SKM-1 (cell line): ENCODE measurements around the gene TDRD9.
"Not testable (repeated sequence)": the region's sequence is repeated elsewhere in the genome, so short reads cannot be mapped to it uniquely, and the experiment has no call there.

Source experiments
- DNase-seq: peaks from one replicate; lab custom pipeline; 2025; ENCODE audit not compliant: unreplicated experiment; lab: John Stamatoyannopoulos, UW

Gene TDRD9

DNA sequence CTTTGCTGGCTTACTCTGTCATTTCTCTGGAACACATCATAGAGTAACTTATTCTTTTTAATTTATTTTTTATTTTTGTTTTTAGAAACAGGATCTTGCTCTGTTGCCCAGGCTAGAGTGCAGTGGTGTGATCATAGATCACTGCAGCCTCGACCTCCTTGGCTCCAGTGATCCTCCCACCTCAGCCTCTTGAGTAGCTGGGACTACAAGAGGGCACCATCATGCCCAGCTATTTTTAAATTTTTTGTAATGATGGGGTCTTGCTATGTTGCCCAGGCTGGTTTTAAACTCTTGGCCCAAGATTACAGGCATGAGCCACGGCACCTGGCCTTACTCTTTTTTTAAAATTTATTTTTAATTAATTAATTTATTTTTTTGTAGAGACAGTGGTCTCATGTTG is 46.3 kb downstream of the TDRD9 start:
- no peak for DNase-seq

DNA sequence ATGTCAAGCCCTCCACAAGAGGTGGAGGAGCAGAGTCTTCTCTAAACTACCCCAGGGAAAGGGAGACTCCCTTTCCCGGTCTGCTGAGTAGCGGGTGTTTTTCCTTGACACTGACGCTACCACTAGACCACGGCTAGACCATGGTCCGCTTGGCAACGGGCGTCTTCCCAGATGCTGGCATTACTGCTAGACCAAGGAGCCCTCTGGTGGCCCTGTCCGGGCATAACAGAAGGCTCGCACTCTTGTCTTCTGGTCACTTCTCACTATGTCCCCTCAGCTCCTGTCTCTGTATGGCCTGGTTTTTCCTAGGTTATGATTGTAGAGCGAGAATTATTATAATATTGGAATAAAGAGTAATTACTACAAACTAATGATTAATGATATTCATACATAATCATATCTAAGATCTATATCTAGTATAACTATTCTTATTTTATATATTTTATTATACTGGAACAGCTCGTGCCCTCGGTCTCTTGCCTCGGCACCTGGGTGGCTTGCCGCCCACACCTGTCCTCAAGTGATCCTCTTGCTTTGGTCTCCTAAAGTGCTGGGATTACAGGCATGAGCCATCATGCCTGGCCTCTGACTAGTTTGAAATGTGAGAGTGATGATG is 52.5 kb downstream of the TDRD9 start:
- DNase-seq, result not testable (repeated sequence)

DNA sequence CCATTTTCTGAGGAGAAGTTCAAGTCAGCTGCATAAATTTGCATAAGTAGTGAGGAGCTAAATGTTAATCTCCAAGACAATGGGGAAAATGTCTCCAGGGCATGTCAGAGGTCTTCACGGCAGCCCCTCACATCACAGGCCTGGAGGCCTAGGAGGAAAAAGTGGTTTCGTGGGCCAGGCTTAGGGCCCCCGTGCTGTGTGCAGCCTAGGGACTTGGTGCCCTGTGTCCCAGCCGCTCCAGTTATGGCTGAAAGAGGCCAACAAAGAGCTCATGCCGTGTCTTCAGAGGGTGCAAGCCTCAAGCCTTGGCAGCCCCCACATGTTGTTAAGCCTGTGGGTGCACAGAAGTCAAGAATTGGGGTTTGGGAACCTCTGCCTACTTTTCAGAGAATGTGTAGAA is 55.9 kb downstream of the TDRD9 start:
- DNase-seq, result no peak

DNA sequence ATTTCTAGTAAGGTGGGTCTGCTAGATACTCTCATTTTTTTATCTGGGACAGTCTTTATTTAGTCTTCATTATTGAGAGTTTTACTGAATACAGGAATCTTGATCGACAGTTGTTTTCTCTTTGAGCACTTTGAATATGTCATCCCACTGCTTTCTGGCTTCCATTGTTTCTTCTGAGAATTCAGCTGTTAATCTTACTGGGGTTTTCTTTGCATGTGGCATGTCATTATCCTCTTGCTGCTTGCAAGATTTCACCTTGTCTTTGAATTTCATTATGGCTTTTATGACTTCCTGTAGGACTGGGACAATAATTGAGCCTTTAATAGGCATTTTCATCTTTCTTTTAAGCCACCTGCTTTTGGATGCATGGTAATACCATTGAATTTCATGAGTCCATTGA is 60.8 kb downstream of the TDRD9 start:
- DNase-seq, result no peak

DNA sequence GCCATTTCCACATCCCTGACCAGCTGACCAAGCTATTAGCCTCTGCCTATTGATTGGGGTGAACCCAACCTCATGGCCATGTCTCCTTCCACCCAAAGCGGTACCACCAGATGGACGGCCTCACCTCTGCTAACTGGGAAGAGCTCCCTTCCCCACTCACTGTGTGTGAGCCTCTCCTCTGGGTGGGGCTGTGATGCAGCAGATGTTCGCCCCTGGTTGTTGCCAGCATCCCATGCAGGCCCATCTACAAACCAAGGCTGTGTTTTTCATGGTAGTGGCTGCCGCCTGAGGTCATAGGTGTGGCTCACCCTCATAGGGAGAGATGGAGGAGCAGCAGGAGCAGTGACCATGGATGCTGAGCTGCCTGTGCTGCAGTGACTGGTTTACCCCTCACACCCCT is 61.7 kb downstream of the TDRD9 start:
- DNase-seq, result no peak

DNA sequence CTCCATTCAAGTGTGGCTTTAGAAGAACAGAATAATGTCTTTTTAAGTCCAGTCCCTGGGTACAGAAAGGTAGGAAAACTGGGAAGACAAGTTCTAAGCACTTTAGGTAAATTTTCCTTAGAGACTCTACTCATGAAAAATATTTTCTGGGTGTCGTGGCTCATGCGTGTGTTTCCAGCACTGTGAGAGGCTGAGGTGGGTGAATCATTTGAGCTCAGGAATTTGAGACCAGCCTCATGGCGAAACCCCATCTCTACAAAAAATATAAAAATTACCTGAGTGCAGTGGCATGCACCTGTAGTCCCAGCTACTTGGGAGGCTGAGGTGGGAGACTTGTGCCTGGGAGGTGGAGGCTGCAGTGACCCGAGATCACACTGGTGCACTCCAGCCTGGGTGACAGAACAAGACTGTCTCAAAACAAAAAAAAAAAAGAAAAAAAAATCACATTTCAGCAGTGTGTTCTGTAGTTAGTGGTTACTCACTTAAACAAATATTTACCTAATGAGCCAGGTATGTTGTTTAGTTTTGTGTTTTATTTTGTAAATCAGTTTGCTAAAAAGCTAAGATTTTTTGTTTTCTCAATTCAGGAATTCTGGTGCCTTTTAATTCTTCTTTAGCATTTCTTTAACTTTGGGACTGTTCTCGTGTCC is 66.4 kb downstream of the TDRD9 start:
- DNase-seq, result no peak

DNA sequence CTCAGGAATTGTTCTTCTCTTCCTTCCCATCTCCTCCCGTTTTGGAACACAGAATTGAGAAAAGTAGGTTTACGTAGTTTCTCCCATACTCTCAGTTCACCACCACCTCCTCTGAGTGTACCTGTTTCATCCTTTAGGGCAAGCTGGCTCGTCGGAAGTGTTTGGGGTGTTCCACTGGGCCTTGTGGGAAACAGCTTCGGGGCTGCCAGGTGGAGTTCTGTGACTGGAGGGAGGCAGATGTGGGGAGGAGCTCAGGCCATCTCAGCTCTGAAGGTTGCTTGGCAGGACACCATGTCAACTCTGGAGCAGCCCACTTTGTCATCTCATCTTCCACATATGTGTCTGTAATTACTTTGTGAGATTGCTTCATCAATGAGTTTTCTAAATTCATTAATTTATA is 67.6 kb downstream of the TDRD9 start:
- no peak for DNase-seq

DNA sequence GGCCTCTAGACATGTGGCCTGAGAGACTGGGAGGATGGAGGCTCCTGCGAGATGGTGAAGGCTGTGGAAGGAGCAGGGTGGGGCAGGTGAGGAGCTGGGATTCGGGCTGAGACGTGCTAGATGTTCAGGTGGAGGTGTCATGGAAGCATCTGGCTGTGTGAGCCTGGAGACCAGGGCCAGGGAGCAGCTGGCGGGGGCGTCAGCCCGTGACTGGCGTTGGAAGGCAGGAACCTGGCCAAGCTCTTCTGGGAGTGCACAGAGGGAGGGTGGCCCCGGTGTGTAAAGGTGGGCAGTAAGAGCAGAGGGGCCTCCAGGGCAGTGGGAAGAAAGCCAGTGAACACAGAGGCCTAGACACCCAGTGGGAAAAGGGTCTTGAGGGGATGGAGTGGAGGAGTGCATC is 69.1 kb downstream of the TDRD9 start:
- no peak for DNase-seq

DNA sequence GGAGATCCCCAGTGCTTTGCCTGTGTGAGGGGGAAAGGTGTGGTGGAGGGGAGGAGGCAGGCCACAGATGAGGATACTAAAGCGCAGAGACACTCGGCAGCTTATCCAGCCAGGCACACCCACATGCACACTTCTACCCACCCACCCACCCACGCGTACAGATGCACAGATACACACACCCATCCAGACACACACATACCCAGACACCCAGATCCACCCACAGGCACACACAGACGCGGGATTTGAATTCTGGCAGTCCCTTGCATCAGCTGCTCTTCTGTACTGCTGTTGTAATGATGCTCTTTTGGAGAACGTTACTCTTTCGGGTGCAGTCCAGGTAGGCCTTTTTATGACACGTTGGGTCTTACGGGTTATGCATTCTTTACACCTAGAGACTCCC is 69.8 kb downstream of the TDRD9 start:
- no peak for DNase-seq

DNA sequence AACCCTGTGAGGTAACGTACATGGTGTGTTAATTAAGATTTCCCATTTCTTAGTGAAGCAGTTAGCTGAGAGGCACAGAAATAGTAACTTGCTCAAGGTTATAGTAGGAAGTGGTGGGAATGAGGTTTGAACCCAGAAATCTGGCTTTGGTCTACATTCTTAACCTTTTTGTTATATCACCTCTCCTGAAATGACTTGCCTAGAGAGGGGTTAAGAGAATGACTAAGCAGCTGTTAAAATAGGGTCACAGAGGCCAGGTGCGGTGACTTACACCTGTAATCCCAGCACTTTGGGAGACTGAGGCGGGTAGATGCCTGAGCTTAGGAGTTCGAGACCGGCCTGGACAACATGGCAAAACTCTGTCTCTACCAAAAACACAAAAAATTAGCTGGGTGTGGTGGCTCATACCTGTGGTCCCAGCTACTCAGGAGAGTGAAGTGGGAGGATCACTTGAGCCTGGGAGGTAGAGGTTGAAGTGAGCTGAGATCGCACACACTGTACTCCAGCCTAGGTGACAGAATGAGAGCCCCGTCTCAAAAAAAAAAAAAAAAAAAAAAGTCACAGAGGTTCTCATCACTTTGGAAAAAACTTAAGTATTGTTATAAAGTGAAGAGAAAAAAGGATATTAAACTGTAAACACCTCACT is 71.7 kb downstream of the TDRD9 start:
- DNase-seq, result no peak

DNA sequence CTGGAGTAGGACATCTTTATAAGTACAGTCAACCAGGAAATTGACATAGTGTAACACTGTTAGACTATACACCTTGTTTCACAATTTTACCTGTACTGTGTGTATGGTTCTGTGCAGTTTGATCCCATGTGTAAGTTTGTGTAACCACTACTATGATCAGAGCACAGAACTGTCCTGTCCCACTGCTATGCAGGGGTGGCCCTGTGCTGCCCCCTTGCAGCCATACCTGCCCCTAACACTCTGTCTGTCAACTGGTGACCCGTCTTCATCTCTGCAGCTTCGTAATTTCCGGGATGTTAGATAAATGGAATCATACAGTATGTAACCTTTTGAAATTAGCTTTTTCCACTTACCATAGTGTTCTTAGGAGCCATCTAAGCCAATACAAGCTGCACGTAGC is 72.7 kb downstream of the TDRD9 start:
- no peak for DNase-seq

DNA sequence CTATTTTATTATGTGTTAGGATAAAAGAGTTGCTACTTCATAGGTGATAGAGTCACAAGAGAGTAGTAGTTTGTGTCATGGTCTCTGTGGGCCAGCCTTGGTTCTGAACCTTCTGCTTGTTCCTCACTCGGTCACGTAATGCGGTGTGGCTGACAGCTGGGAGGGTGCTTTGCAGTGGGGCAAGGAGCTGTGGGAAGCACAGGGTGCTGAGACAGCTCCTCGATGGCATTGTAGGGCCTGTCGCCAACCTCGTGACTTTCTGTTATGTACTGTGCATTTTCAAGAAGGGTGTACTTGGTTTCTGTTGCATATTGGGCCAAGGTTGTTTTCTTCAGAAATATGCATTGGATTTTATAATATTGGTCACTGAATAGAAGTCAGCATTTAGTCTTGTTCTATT is 75.4 kb downstream of the TDRD9 start:
- DNase-seq, result no peak

DNA sequence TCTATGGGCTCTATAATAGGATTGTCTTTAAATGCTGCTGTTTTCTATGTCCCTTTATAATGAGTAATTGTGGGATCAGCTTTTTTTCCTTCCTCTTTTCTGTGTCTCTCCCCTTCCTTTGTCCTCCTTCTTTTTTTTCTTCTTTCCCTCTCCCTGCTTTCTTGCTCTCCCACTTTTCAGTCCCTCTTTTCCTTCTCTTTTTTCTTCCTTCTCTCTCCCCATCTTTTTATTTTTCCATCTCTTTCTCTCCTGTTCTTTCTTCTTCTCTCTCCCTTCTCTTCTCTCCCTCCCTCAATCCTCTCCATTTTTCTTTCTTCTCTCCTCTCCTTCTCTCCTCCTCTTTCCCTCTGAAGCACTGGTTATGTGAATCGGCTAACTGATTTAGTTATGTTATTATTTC is 76.6 kb downstream of the TDRD9 start:
- DNase-seq, result no peak

DNA sequence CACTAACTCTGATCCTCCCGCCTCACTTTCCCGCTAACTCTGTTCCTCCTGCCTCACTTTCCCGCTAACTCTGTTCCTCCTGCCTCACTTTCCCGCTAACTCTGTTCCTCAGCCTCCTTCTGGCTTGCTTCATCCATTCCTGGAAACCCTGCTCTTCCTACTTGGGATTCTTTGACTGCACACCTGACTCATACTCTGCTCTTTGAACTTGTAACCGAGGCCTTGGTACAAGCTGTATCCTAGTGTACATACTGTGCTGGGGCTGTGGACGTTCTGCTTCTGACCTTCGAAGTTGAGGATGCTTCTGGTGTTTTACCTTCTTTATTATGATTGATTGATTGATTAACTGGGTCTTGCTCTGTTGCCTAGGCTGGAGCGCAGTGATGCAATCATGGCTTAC is 77.2 kb downstream of the TDRD9 start:
- DNase-seq, result no peak

DNA sequence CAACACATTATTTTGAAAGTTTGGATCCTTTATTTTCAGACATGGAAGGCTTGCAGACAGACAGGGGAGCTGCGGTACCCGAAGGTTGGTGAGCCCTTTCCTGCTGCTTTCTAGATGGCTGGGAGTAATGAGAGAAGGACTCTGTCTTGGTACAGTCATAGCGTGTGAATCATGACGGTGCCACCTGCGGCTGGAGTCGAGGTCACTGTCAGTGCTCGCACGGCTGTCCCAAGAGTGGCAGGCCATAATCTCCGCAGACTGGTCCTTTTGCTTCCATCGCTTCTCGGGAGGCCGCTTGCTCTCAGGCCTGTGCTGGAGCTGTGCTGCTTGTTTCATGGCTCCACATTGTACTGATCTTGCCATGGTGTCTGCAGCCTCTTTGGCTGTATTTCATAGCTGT is 78.9 kb downstream of the TDRD9 start:
- no peak for DNase-seq

DNA sequence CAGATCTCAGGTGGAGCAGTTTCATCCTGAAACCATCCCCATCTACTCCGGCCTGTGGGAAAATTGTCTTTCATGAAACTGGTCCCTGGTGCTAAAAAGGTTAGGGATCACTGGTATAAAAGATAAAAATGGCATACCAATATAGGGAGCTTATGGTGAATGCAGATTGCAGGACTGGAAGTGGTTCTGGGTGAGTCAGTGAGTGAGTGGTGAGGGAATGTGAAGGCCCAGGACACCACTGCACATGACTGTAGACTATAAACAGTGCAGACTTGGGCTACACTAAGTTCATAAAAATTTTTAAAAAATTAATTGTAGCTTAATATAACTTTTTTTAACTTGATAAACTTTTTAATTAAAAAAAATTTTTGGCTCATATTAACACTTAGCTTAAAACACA is 81.0 kb downstream of the TDRD9 start:
- no peak for DNase-seq

DNA sequence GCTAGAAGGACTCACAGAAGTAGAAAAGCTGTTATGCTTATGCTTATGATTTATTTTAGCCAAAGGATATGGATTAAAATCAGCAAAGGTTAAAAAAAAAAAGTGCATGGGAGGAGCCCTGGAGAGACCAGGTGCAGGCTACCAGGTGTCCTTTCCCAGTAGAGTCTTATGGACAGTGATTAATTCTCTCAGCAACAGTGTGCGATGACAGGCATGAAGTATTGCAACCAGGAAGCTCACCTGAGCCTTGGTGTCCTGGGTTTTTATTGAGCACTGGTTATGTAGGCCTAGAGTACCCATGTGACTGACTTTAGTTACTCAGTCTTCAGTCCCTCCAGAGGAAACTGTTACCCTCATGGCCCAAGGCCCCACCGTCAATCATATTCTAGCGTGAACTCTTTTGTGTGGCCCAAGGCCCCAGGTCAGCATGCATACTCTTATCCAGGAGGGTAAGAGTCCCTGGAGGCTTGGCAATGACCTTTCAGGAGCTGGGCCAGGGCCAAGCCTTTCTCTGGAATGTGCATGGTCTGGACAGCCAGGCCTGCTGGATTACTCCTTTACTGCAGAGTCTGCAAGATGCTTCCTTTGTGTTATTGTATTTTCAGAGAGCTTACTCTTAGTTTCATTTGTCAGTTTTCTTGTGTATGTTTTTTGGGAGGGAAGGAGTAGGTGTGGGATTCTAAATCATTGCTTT is 83.7 kb downstream of the TDRD9 start:
- DNase-seq, result no peak

DNA sequence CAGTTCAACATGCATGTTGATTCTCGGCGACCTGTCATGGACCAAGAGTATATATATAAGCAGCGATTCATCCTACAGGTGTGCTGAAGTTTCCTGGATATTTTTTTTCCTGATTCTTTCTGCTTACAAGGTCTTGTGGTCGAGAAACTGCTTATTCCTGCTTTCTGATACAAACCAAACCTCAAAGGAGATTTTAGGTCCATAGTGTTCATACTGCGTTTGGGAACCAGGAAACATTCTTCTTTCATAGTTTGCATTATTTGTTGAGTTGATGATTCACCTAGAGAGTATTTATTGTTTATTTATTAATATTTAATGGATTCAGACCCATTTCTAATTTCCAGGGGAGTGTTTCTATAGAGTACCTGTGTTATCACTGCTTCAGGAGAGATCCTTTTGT is 86.5 kb downstream of the TDRD9 start:
- DNase-seq, result no peak

DNA sequence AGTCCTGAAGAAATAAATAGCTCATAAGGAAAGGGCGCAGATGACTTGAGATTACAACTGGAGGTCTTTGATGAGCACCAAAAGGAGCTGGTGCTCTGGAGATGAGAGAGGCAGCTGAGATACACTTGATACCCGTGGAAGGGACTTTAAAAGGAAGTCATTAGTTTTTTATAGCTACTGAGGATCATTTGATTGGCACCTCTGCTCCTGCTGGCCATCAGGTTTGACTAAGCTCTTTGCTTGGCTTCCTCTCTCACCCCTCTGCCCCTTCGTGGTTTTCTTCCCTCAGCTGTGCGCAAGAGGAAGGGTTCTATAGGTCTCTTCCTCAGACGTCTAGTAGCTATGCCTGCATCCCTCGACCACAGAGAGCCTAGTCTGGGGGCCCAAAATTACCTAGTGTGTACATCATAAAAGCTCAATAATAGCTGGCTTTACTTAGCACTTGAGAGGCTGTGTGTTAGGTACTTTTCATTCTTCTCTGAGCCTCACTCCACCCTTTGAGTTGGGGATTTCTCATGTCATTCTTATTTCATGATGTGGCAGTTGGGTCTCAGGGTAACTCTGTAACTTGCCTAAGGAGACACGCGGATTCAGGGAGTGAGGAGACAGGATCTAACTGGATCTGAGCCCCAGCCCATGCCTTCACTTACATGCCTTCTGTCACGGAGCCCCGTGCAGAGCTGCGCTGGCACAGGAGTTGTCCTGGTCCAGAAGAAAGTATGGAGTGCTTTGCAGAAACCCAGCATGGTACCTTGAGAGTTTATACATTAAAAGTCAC is 88.8 kb downstream of the TDRD9 start:
- no peak for DNase-seq

DNA sequence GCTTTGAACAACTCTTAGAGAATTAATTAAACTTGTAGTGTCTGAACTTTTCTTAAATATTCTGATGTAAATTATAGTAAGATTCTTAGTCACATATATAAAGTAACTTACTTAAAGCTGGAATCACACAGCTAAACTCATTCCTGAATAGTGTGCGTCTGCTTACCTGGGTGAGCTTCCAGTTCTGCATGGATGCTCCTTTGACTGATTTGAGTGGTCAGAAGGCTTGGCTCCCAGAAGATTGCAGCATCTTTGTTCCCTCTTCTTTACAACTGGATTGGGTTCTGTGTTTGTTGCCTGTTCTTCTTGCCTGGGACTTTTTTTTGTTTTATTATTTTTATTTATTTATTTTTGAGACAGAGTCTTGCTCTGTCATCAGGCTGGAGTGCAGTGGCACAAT is 90.8 kb downstream of the TDRD9 start:
- DNase-seq, result no peak

DNA sequence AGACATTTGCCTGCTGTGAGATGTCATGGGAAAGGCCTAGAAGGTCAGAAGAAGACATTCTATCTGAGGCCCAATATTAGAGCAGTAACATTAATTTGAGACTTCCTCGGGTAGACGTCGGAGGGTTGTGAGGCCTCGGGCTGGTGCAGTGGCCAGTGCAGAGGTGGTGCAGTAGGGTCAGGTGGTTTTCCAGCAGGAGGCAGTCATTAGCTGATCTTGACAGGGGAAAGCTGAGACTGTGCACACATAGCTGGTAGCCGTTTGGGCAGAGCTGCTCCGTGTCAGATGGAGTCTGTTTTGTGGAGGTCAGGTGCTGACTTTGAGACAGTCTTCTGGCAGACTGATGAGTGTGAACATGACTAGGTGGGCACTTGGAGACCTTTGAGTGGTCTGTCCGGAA is 91.5 kb downstream of the TDRD9 start:
- no peak for DNase-seq
